Keratinocyte (primary cell): Measurements from ENCODE around the gene PPFIBP2. TPM values are rescaled to one million over a fixed set of nuclear protein-coding genes. Genes with fewer than 3 reads are reported as not detected.

Experiments
- DNase-seq: peaks from one replicate; pipeline ENCODE4 v3.0.0-alpha.2; 2011; ENCODE audit warnings: low read depth, missing footprints, low spot score
- FAIRE-seq: peaks from 2 replicates; lab custom pipeline; 2011; peaks lifted over from hg19 to GRCh38; lab: Jason Lieb, UNC
- H2AFZ ChIP-seq: 2 replicates; pipeline ENCODE4 v1.6.0; 2012; ENCODE audit warnings: low read length, control low read depth, inconsistent platforms; ENCODE audit not compliant: control insufficient read depth
- H3K27ac ChIP-seq: 2 replicates; pipeline ENCODE4 v1.5.1; 2011; ENCODE audit warnings: low read length; ENCODE audit not compliant: control insufficient read depth, insufficient read depth
- H3K27me3 ChIP-seq: 3 replicates; pipeline ENCODE4 v1.6.0; 2011; ENCODE audit warnings: low read length; ENCODE audit not compliant: control insufficient read depth, insufficient read depth; ENCODE audit errors: extremely low read depth
- H3K36me3 ChIP-seq, 2 experiments: 2 replicates in 1 of 2; 3 replicates in 1 of 2; pipeline ENCODE4 v1.5.1; 2011; ENCODE audit warnings: low read length in 2 of 2, mild to moderate bottlenecking in 1 of 2; ENCODE audit not compliant: control insufficient read depth in 2 of 2, insufficient read depth in 2 of 2; ENCODE audit errors: extremely low read depth in 1 of 2
- H3K4me1 ChIP-seq: 3 replicates; pipeline ENCODE4 v1.5.1; 2011; ENCODE audit warnings: low read length; ENCODE audit not compliant: control insufficient read depth, insufficient read depth; ENCODE audit errors: extremely low read depth
- H3K4me2 ChIP-seq: 3 replicates; pipeline ENCODE4 v1.6.0; 2011; ENCODE audit warnings: low read depth, low read length; ENCODE audit not compliant: control insufficient read depth, insufficient read depth; ENCODE audit errors: extremely low read depth
- H3K4me3 ChIP-seq, 3 experiments: fragments of 200-600 bp in 1 of 3; sonication (generic) in 1 of 3; 2 replicates in 2 of 3; 3 replicates in 1 of 3; pipeline ENCODE4 v1.5.1; 2011 to 2016; ENCODE audit warnings: low read length in 3 of 3, mild to moderate bottlenecking in 3 of 3, control low read depth in 2 of 3, inconsistent platforms in 1 of 3, low read depth in 1 of 3, mixed read lengths in 1 of 3, mixed run types in 1 of 3, moderate library complexity in 1 of 3; ENCODE audit not compliant: control insufficient read depth in 2 of 3, insufficient read depth in 2 of 3; ENCODE audit errors: extremely low read depth in 1 of 3
- H3K79me2 ChIP-seq: 2 replicates; pipeline ENCODE4 v1.6.0; 2012; ENCODE audit warnings: low read length; ENCODE audit not compliant: control insufficient read depth, insufficient read depth
- H3K9ac ChIP-seq: 3 replicates; pipeline ENCODE4 v1.6.0; 2011; ENCODE audit warnings: low read length; ENCODE audit not compliant: control insufficient read depth, insufficient read depth; ENCODE audit errors: extremely low read depth
- H3K9me1 ChIP-seq: 3 replicates; pipeline ENCODE4 v1.6.0; 2011; ENCODE audit warnings: low read length; ENCODE audit not compliant: control insufficient read depth, insufficient read depth; ENCODE audit errors: extremely low read depth
- H3K9me3 ChIP-seq: 2 replicates; pipeline ENCODE4 v1.5.1; 2012; ENCODE audit warnings: low read depth, low read length; ENCODE audit not compliant: control insufficient read depth
- H4K20me1 ChIP-seq: 3 replicates; pipeline ENCODE4 v1.6.0; 2011; ENCODE audit warnings: low read length; ENCODE audit not compliant: control insufficient read depth, insufficient read depth; ENCODE audit errors: extremely low read depth
- EZH2 ChIP-seq: IDR thresholded peaks from one replicate; pipeline ENCODE4 v1.6.1; 2012; ENCODE audit warnings: inconsistent platforms, mild to moderate bottlenecking, low read length, moderate library complexity
- dilution Hi-C: fragments of 300-500 bp; cut with MboI; formaldehyde crosslinking; loops from one replicate; pipeline ENCODE4 v1.7.0; 2020; ENCODE audit warnings: low sequenced_read_pairs; ENCODE audit not compliant: extremely low pct_ligation_motif_present
- polyA plus RNA-seq, 5 experiments: library from polyadenylated mRNA; depleted of rRNA in 3 of 5; stranded (reverse) in 3 of 5; stranded (forward) in 1 of 5; unstranded in 1 of 5; fragments of >200 nt; gene quantifications; 1 replicate in 1 of 5; 2 replicates in 3 of 5; 3 replicates in 1 of 5; pipeline versions ENCODE4 v1.2.1 to v1.2.3, GENCODE V29; 2011 to 2012; ENCODE audit warnings: missing spikeins in 2 of 5, low read depth in 1 of 5, low replicate concordance in 1 of 5
- TF ChIP-seq, protein P1 (sequence below), 3 experiments: IDR thresholded peaks in 1 of 3; conservative IDR thresholded peaks in 1 of 3; optimal IDR thresholded peaks in 1 of 3; 2 replicates in 2 of 3; 3 replicates in 1 of 3; pipeline versions ENCODE3 to v1.5.1; 2011; ENCODE audit warnings: low read length in 3 of 3, mild to moderate bottlenecking in 3 of 3, moderate library complexity in 2 of 3, control low read depth in 1 of 3, inconsistent platforms in 1 of 3; ENCODE audit not compliant: insufficient read depth in 2 of 3; ENCODE audit errors: extremely low read depth in 1 of 3

The PPFIBP2 gene
- polyA plus RNA-seq, 1 donor (not counting 4 experiments of a cell fraction or from before 2014, with no cell fraction given), result 11.0 TPM

DNA sequence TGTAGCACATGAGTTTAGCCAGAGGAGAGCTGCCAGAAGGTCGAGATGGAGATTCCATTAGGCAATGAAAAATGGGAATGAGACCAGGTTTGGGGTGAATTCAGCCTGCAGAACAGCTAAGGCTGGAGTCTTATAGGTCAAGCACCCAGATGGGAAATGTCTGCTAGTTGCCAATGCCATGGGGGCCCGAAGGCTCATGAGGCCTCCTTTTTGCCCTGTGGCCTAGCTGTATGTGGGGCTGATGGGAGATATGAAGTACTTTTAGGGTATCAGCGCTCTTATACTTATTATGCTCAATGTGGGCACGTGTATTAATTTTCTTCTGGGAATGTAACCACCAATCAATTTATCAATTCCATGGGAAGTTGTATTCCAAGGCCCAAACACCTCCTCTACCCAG, 8.7 kb downstream of the PPFIBP2 start:
- H3K27ac ChIP-seq, result no peak overlapping the region
- peaks cover 8% of the 10 kb centered on the region for H3K4me1 ChIP-seq
- H3K4me3 ChIP-seq, result no peak overlapping the region
- no peaks in the 10 kb centered on the region for H3K79me2 ChIP-seq
- H3K36me3 ChIP-seq, result no peaks in the 10 kb centered on the region
- no peak overlapping the region for H2AFZ ChIP-seq
- no peaks in the 10 kb centered on the region for H3K9me1 ChIP-seq
- no peak overlapping the region for H3K9ac ChIP-seq
- FAIRE-seq (no peak), DNase-seq (no peak)
- H3K27me3 ChIP-seq, result no peaks in the 10 kb centered on the region
- no peak overlapping the region for H3K4me2 ChIP-seq
- H4K20me1 ChIP-seq, result no peaks in the 10 kb centered on the region
- TF ChIP-seq, protein P1, sequence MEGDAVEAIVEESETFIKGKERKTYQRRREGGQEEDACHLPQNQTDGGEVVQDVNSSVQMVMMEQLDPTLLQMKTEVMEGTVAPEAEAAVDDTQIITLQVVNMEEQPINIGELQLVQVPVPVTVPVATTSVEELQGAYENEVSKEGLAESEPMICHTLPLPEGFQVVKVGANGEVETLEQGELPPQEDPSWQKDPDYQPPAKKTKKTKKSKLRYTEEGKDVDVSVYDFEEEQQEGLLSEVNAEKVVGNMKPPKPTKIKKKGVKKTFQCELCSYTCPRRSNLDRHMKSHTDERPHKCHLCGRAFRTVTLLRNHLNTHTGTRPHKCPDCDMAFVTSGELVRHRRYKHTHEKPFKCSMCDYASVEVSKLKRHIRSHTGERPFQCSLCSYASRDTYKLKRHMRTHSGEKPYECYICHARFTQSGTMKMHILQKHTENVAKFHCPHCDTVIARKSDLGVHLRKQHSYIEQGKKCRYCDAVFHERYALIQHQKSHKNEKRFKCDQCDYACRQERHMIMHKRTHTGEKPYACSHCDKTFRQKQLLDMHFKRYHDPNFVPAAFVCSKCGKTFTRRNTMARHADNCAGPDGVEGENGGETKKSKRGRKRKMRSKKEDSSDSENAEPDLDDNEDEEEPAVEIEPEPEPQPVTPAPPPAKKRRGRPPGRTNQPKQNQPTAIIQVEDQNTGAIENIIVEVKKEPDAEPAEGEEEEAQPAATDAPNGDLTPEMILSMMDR (optimal IDR thresholded peaks at IDR 0.05 in 1 of 3, IDR thresholded peaks at IDR 0.05 in 1 of 3, conservative IDR thresholded peaks at IDR 0.05 in 1 of 3; ENCODE audit: extremely low read depth in 1 of 3, insufficient read depth in 2 of 3, low read length in 3 of 3), result no peak
- TF ChIP-seq EZH2, result no peak
- dilution Hi-C loops, result no loop called here
- H3K9me3 ChIP-seq, result no peaks in the 10 kb centered on the region

DNA sequence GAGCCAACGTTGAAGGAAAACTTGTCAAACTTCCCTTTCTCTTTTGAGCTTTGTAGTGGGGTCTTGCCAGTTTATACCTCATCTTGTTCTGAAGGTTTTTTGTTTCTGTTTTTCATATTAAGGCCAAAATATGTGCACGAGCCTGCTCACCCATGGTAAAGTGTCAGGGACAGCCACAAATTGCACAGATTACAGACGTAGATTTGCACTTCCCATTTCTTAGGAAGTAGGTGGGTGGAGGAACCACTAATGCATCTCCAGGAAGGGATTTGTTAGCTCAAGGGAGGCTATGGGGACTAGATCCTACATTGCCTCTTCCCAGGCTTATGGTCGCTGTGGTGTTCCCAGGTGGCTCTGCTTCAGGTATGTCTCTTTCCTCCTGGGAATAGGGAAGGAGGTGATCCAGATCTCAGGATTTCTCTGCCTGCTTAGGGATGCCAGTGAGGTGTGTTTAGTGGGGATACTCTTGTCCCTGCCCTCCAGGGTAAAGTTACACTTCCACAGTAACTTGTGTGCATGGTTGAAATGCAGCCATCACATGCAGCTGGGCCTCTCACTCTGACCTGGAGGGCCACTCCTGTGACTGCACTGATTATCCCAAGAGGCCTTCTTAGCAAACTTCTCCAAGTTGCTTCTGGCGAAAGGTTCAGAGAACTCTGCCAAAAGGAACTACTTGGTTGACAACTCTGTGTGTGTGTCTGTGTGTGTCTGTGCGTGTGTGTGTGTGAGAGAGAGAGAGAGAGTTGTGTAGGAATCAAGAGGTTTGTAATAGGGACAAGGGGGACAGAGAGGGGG, 9.8 kb downstream of the PPFIBP2 start:
- H3K4me2 ChIP-seq, result no peak overlapping the region
- no peak overlapping the region for H3K9ac ChIP-seq
- no peaks in the 10 kb centered on the region for H3K9me3 ChIP-seq
- H3K36me3 ChIP-seq, result no peaks in the 10 kb centered on the region
- H3K4me3 ChIP-seq, result no peak overlapping the region
- FAIRE-seq (no peak), DNase-seq (no peak)
- TF ChIP-seq, protein P1 (optimal IDR thresholded peaks at IDR 0.05 in 1 of 3, IDR thresholded peaks at IDR 0.05 in 1 of 3, conservative IDR thresholded peaks at IDR 0.05 in 1 of 3; ENCODE audit: extremely low read depth in 1 of 3, insufficient read depth in 2 of 3, low read length in 3 of 3), result no peak
- no peak for TF ChIP-seq EZH2
- no peak overlapping the region for H2AFZ ChIP-seq
- no peaks in the 10 kb centered on the region for H3K79me2 ChIP-seq
- H3K27me3 ChIP-seq, result no peaks in the 10 kb centered on the region
- H3K27ac ChIP-seq, result no peak overlapping the region
- H4K20me1 ChIP-seq, result no peaks in the 10 kb centered on the region
- no peaks in the 10 kb centered on the region for H3K9me1 ChIP-seq
- H3K4me1 ChIP-seq, result peaks cover 8% of the 10 kb centered on the region
- dilution Hi-C loops, result no loop called here
